Body of pancreas (tissue), 4 donors: ENCODE measurements around the gene MRTFA.

ENCODE experiments used
- POLR2A ChIP-seq, 3 donors: fragments of 450-650 bp; IDR thresholded peaks; one replicate each; pipeline ENCODE4 v1.6.1; 2016; ENCODE audit warnings: antibody characterized with exemption in 3 of 3, mild to moderate bottlenecking in 2 of 3
- TF ChIP-seq, protein P1 (sequence below), 7 experiments: fragments of 450-650 bp in 4 of 7; fragments of 200-600 bp in 3 of 7; sonication (generic) in 3 of 7; IDR thresholded peaks; one replicate each; pipeline ENCODE4 v1.5.1; 2016 to 2019; ENCODE audit warnings: antibody characterized with exemption in 7 of 7

DNA sequence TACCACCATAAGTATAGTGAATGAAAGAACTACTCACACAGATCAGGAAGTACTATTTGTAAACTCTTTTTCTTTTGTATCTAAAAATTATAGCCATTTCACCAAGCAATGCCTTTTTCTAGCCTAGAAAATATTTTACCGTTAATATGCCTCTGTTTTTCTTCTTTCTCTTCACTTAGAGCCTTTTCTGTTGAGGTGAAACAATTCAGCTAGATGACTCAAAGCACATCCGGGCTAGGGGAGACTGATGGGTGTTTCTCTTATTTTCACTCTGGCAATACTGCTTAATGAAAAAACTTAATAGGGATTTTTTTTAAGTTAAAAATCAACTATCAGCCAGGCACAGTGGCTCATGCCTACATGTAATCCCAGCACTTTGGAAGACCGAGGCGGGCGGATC lies 172.8 kb downstream of the MRTFA start:
- TF ChIP-seq, protein P1, sequence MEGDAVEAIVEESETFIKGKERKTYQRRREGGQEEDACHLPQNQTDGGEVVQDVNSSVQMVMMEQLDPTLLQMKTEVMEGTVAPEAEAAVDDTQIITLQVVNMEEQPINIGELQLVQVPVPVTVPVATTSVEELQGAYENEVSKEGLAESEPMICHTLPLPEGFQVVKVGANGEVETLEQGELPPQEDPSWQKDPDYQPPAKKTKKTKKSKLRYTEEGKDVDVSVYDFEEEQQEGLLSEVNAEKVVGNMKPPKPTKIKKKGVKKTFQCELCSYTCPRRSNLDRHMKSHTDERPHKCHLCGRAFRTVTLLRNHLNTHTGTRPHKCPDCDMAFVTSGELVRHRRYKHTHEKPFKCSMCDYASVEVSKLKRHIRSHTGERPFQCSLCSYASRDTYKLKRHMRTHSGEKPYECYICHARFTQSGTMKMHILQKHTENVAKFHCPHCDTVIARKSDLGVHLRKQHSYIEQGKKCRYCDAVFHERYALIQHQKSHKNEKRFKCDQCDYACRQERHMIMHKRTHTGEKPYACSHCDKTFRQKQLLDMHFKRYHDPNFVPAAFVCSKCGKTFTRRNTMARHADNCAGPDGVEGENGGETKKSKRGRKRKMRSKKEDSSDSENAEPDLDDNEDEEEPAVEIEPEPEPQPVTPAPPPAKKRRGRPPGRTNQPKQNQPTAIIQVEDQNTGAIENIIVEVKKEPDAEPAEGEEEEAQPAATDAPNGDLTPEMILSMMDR (IDR thresholded peaks at IDR 0.05): no peak
- no peak for TF ChIP-seq POLR2A (IDR thresholded peaks at IDR 0.05)
